ENCODE measurements around the gene HAUS7.

HAUS7 gene

DNA sequence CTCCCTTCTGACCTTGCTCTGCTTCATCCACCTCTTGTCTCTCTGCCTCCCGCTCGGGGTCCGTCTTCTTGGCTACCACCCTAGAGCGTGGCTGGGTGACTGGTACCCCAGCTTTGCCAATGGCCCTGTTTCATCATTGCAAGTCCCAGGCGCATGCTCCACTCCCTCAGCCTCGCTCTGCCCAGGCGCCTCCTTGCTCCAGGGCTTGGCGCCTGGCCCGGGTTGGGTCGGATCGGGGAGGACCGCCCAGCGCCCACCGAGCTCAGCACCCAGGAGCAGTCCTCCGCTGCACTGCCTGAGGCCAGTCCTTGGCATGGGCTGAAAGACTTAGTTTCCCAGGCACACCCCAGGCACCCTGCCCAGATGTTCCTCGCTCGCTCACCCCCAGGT, 25.0 kb upstream of the HAUS7 start:
- TF ChIP-seq, protein P1, sequence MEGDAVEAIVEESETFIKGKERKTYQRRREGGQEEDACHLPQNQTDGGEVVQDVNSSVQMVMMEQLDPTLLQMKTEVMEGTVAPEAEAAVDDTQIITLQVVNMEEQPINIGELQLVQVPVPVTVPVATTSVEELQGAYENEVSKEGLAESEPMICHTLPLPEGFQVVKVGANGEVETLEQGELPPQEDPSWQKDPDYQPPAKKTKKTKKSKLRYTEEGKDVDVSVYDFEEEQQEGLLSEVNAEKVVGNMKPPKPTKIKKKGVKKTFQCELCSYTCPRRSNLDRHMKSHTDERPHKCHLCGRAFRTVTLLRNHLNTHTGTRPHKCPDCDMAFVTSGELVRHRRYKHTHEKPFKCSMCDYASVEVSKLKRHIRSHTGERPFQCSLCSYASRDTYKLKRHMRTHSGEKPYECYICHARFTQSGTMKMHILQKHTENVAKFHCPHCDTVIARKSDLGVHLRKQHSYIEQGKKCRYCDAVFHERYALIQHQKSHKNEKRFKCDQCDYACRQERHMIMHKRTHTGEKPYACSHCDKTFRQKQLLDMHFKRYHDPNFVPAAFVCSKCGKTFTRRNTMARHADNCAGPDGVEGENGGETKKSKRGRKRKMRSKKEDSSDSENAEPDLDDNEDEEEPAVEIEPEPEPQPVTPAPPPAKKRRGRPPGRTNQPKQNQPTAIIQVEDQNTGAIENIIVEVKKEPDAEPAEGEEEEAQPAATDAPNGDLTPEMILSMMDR (IDR thresholded peaks at IDR 0.05; ENCODE audit: borderline replicate concordance, control extremely low read depth, extremely low read depth, insufficient read depth, missing control alignments), result no peak
- no peak for DNase-seq (ENCODE audit: low spot score)
- in situ Hi-C loops (cut with MboI; ENCODE audit: low sequenced_read_pairs, unreplicated experiment), result no loop called here

DNA sequence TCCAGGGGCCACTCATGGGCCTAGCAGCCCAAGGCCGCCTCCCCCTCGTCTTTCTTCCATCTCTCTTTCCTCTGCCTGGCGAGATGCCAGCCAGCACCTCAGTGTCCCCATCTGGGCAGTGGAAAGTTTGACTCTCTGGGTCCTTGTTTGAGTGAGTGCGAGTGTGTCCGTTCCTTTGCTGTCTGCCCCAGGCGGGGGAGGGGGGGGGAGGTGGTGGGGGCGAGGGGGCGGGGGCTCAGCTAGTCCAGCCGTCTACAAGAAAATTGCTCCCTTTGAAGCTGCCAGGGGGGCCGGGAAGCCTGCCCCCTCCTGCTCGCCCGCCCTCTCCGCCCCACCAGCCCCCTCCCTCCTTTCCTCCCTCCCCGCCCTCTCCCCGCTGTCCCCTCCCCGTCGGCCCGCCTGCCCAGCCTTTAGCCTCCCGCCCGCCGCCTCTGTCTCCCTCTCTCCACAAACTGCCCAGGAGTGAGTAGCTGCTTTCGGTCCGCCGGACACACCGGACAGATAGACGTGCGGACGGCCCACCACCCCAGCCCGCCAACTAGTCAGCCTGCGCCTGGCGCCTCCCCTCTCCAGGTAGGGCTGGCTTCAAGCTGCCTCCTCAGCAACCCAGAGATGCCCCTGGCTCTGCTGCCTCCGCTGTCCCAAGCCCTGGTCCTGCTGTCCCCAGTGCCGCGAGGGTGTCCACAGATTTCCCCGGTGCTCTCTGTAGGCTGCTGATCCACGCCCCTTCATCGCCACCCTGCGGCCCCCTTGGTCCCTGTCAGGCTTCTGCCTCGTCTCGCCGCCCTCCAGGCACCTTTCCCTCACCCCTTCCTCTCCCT, 24.4 kb upstream of the HAUS7 start, which contains the start of gene BGN:
Gene BGN (plus strand): TSS at position 440 of the 821 bp plus-strand sequence. CDS start 9,652 bp downstream, outside the sequence.
- TF ChIP-seq, protein P1 (IDR thresholded peaks at IDR 0.05; ENCODE audit: borderline replicate concordance, control extremely low read depth, extremely low read depth, insufficient read depth, missing control alignments), result no peak
- no peak for DNase-seq (ENCODE audit: low spot score)
- in situ Hi-C loops (cut with MboI; ENCODE audit: low sequenced_read_pairs, unreplicated experiment), result no loop called here

DNA sequence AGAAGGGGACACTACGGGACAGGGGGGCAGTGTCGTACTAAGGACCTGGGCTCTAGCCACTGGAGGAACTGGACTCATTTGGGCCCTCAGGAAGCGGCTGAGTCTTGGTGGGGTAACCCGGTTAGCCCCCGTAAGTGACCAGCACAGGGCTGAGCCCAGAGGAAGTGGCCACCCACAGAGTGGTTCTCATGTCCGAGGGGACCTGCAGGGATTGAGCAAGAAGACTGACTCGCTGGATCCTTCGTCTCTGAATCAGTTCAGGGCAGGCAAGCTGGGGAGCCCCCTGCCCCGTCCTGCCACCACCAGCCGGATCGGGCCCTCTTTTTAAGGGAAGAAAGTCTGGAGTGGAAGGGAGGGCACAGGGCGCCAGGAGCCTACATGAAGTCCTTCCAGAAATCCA, 23.7 kb upstream of the HAUS7 start:
- in situ Hi-C loops (cut with MboI; ENCODE audit: low sequenced_read_pairs, unreplicated experiment), result no loop called here
- TF ChIP-seq, protein P1 (IDR thresholded peaks at IDR 0.05; ENCODE audit: borderline replicate concordance, control extremely low read depth, extremely low read depth, insufficient read depth, missing control alignments), result no peak
- DNase-seq (ENCODE audit: low spot score), result no peak

DNA sequence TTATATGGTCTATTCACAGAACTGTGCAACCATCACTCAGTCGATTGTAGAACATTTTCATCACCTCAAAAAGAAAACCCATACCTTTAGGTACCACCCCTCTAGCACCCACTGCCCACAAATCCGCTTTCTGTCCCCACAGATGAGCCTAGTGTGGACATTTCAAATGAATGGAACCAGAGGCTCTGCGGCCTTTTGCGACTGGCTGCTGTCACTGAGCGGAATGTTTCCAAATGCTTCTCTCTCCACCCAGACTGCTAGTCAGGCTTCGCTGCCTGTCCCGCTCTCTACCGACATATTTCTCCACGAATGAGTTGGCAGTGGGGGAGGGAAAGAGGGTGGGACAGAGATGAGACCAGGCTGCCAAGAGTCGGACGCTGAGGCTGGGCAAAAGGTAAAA, 22.7 kb upstream of the HAUS7 start:
- in situ Hi-C loops (cut with MboI; ENCODE audit: low sequenced_read_pairs, unreplicated experiment), result no loop called here
- DNase-seq (ENCODE audit: low spot score), result no peak
- TF ChIP-seq, protein P1 (IDR thresholded peaks at IDR 0.05; ENCODE audit: borderline replicate concordance, control extremely low read depth, extremely low read depth, insufficient read depth, missing control alignments), result no peak

DNA sequence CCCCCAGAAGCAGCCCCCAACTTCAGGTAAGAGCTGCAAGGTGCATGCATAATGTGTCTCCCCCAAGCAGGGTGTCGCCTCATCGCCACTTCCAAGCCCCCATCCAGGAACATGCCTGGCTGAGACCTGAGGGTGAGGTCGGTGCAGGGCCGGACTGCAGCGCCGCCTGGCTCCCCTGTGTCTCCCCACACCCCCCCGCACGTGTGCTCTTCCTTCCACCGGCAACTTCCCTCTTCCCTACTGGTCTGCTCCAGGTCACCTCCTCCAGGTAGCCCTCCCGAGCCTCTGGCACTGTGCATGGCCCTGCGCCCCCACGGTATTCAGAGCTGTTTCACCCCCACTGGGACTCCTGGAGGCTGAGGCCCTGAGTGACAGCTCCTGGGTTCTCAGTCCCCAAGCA, 22.2 kb upstream of the HAUS7 start:
- DNase-seq (ENCODE audit: low spot score), result no peak
- TF ChIP-seq, protein P1 (IDR thresholded peaks at IDR 0.05; ENCODE audit: borderline replicate concordance, control extremely low read depth, extremely low read depth, insufficient read depth, missing control alignments), result no peak
- in situ Hi-C loops (cut with MboI; ENCODE audit: low sequenced_read_pairs, unreplicated experiment), result no loop called here

DNA sequence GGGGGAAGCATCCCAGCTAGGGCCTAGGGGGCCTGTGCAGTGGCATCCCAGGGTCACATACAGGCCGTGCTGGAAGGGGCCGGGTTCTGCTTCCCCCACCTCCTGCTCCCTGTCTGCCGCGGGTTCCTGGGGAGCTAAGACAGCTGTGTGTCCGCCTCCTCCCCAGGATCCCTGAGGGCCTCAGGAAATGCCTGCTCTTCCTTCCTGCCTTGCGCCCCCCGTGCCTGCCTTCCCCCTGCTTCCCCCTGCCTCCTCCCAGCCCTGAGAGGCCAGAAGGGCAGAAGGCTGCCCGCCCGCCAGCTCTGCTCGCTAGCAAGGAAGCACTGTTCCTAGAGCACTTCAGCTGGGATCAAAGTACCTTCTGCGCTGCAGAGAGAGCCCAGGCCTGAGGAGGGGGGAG, 21.5 kb upstream of the HAUS7 start:
- TF ChIP-seq, protein P1 (IDR thresholded peaks at IDR 0.05; ENCODE audit: borderline replicate concordance, control extremely low read depth, extremely low read depth, insufficient read depth, missing control alignments), result no peak
- in situ Hi-C loops (cut with MboI; ENCODE audit: low sequenced_read_pairs, unreplicated experiment), result no loop called here
- DNase-seq (ENCODE audit: low spot score), result no peak

Measured in GM13976 (cell line).